Measurements from ENCODE around the gene ATOX1. TPM values are rescaled to one million over a fixed set of nuclear protein-coding genes. Genes with fewer than 3 reads are reported as not detected.

Gene ATOX1
- total and polyA plus RNA-seq, 2 of the 8 experiments (the other 6 are each of a cell fraction or from before 2014, with no cell fraction given) = 79.9 to 232 TPM

GRCh38 chr5:151734064-151734408, 24.4 kb downstream of the ATOX1 start:
- no peak overlapping the region for H2BK15ac ChIP-seq (ENCODE audit: low read length)
- H3K4me2 ChIP-seq (ENCODE audit: insufficient read depth in 1 of 2, low read depth in 2 of 2, low read length in 2 of 2) = no peak overlapping the region
- peaks cover 13 to 17% of the 10 kb centered on the region in 2 experiments for H3K9me3 ChIP-seq (ENCODE audit: insufficient read depth in 2 of 2, low read depth in 1 of 2, low read length in 1 of 2)
- H2BK20ac ChIP-seq (ENCODE audit: low read length) = no peak overlapping the region
- ChIA-PET CTCF (ENCODE audit: partially characterized antibody) (interaction anchor here (16.4 to 38.0 kb wide), 2 partner anchors 15 to 70 kb away, joined by 198 to 991 read pairs; no protein-coding TSS in a partner anchor), POLR2A (ENCODE audit: partially characterized antibody) (no interaction called here)
- no peak overlapping the region for H4K5ac ChIP-seq (ENCODE audit: insufficient read length, low read depth, low read length)
- H4K8ac ChIP-seq (ENCODE audit: extremely low read depth, insufficient read depth, low read length) = no peak overlapping the region
- no peak overlapping the region for H3K18ac ChIP-seq (ENCODE audit: extremely low read depth, low read length)
- H4K91ac ChIP-seq (replicated peaks; ENCODE audit: insufficient read length, low read length) = no peak overlapping the region
- peaks cover 2% of the 10 kb centered on the region; the same call in 1 of the 2 replicates for H3K23me2 ChIP-seq (ENCODE audit: low read depth, low read length)
- no peak for FAIRE-seq
- H3K9ac ChIP-seq (replicated peaks in 1 of 4; ENCODE audit: extremely low read depth in 1 of 4, low read depth in 3 of 4, low read length in 3 of 4) = no peak overlapping the region
- no peak overlapping the region for H3K4me3 ChIP-seq (ENCODE audit: extremely low read depth in 1 of 4, insufficient read depth in 2 of 4, low read depth in 3 of 4, low read length in 4 of 4)
- H3K4me1 ChIP-seq (replicated peaks in 1 of 4; ENCODE audit: control insufficient read depth in 3 of 4, insufficient read depth in 4 of 4, low read length in 3 of 4) = peaks cover 0 to 7% (median 3%) of the 10 kb centered on the region in 4 experiments; a peak in 3 of 7 replicates
- no peaks in the 10 kb centered on the region for H3K79me1 ChIP-seq (ENCODE audit: low read depth, low read length)
- no peak overlapping the region for H2BK5ac ChIP-seq (ENCODE audit: low read depth, low read length)
- no peaks in the 10 kb centered on the region for H3K79me2 ChIP-seq (ENCODE audit: control insufficient read depth in 1 of 2, insufficient read depth in 2 of 2, low read length in 2 of 2)
- DNase-seq (ENCODE audit: low read depth in 1 of 2, low spot score in 2 of 2) = no peak
- H2BK120ac ChIP-seq (replicated peaks; ENCODE audit: low read depth, low read length) = no peak overlapping the region
- H3K56ac ChIP-seq (replicated peaks; ENCODE audit: insufficient read length, low read depth, low read length) = no peak overlapping the region
- peaks cover 0 to 8% (median 0%) of the 10 kb centered on the region in 4 experiments; a peak in 3 of 8 replicates for H3K36me3 ChIP-seq (ENCODE audit: control insufficient read depth in 2 of 4, insufficient read depth in 4 of 4, low read length in 3 of 4)
- no peaks in the 10 kb centered on the region for H3K27me3 ChIP-seq (replicated peaks in 1 of 4; ENCODE audit: control insufficient read depth in 3 of 4, extremely low read depth in 1 of 4, insufficient read depth in 3 of 4, low read length in 3 of 4)
- 89% methylated on average over 3 of the region's 3 CpGs; no CpG with 5 or more reads in 1 of the 2 experiments for WGBS, 2 experiments (ENCODE audit: extremely low coverage in 1 of 2, insufficient coverage in 1 of 2, insufficient read length in 1 of 2, insufficient replicate concordance in 2 of 2, low coverage in 1 of 2, low lambda C conversion rate in 2 of 2, missing lambda C conversion rate in 1 of 2)
- H3K27ac ChIP-seq (ENCODE audit: low read depth, low read length) = no peak overlapping the region
- no peak overlapping the region for H3K23ac ChIP-seq (ENCODE audit: insufficient read length)
- no peaks in the 10 kb centered on the region for H4K20me1 ChIP-seq (replicated peaks in 1 of 2; ENCODE audit: control insufficient read depth in 1 of 2, insufficient read depth in 2 of 2, low read length in 2 of 2)
- no peak overlapping the region for H2AK5ac ChIP-seq (ENCODE audit: low read depth, low read length)
- no peak overlapping the region for H3K4ac ChIP-seq (replicated peaks; ENCODE audit: insufficient read length, low read depth, low read length)
- no peak overlapping the region for H3K14ac ChIP-seq (ENCODE audit: insufficient read length)
- no peak overlapping the region for H2BK12ac ChIP-seq (ENCODE audit: low read depth, low read length)
- no peak overlapping the region for H2AFZ ChIP-seq (ENCODE audit: low read length)
- no peak for TF ChIP-seq SUZ12 (IDR thresholded peaks at IDR 0.05; ENCODE audit: low read length)
- TF ChIP-seq KDM5A (IDR thresholded peaks at IDR 0.05; ENCODE audit: low read length) = no peak
- no peak for TF ChIP-seq EP300 (IDR thresholded peaks at IDR 0.05; ENCODE audit: borderline replicate concordance in 1 of 2, low read depth in 2 of 2, low read length in 2 of 2)
- no peak for TF ChIP-seq CHD2 (IDR thresholded peaks at IDR 0.05; ENCODE audit: low read length)
- no peak for TF ChIP-seq USF2 (IDR thresholded peaks at IDR 0.05; ENCODE audit: low read length)
- TF ChIP-seq CTBP2 (IDR thresholded peaks at IDR 0.05; ENCODE audit: borderline replicate concordance, insufficient read depth, insufficient read length, low read length) = no peak
- no peak for TF ChIP-seq TCF12 (IDR thresholded peaks at IDR 0.05; ENCODE audit: low read depth, low read length)
- TF ChIP-seq RNF2 (IDR thresholded peaks at IDR 0.05; ENCODE audit: borderline replicate concordance, low read depth, low read length, missing control alignments, poor library complexity, severe bottlenecking) = no peak
- no peak for TF ChIP-seq RFX5 (IDR thresholded peaks at IDR 0.05; ENCODE audit: borderline replicate concordance, low read depth, low read length)
- no peak for TF ChIP-seq HDAC6 (IDR thresholded peaks at IDR 0.05; ENCODE audit: low read depth, low read length)
- no peak for TF ChIP-seq TEAD4 (IDR thresholded peaks at IDR 0.05; ENCODE audit: low read depth, low read length)
- TF ChIP-seq MAFK (IDR thresholded peaks at IDR 0.05; ENCODE audit: low read depth, low read length) = no peak
- TF ChIP-seq POU5F1 (IDR thresholded peaks at IDR 0.05; ENCODE audit: low read depth, low read length) = no peak

All from H1 (cell line).